HG03378 (cell line): ENCODE results near the gene ZNF780A.
A peak's percentile ranks its signal among the peaks of the same experiment; 100 is the strongest.
"Not testable (repeated sequence)": the region's sequence is repeated elsewhere in the genome, so short reads cannot be mapped to it uniquely, and the experiment has no call there.

Experiments
- ATAC-seq: cut with Tn5 transposase; IDR thresholded peaks from one replicate; pipeline ENCODE4 v1.9.1; 2021; ENCODE audit warnings: mild to moderate bottlenecking, moderate library complexity; ENCODE audit not compliant: unreplicated experiment

ZNF780A gene

DNA sequence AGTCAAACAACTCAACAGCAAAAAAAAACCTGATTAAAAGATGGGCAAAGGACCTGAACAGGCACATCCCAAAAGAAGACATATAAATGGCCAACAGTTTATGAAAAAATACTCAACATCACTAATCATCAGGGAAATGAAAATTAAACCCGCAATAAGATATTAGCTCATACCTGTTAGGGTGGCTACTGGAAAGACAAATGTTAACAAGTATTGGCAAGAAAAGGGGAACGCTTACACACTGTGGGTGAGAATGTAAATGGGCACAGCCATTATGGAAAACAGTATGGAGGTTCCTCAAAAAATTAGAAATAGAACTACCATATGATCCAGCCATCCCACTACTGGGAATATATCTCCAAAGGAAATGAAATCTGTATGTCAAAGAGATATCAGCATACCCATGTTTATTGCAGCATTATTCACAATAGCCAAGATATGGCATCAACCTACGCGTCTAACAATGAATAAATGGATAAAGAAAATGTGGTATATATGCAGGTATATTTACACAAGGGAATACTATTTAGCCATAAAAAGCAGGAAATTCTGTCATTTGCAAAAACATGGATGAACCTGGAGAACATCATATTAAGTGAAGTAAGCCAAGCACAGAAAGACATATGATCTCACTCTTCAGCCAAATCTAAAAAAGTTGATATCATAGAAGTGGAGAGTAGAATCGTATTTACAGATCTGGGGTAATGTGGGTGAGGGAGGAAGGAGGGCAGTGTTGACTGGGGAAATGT lies 2.3 kb downstream of the ZNF780A start:
- ATAC-seq: no peak

- ATAC-seq: no peak
These were observed 5.8 kb downstream of the ZNF780A start for GRCh38 chr19:40084948-40085347.

DNA sequence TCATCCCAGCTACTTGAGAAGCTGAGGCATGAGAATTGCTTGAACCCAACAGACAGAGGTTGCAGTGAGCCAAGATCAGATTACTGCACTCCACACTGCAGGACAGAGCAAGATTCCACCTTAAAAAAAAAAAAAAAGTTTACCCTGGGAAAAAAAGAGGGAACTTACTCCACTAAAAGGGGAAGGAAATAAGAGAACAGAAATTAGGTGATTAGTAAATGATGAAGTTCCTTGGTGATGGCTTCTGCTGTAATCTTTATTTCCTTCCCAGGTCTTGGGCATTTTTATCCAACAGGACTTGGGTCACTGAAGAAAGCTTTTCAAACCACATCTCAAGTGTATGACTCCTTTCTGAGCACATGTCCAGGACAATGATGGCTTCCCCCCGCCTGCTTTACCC lies 9.3 kb downstream of the ZNF780A start:
- no peak for ATAC-seq

DNA sequence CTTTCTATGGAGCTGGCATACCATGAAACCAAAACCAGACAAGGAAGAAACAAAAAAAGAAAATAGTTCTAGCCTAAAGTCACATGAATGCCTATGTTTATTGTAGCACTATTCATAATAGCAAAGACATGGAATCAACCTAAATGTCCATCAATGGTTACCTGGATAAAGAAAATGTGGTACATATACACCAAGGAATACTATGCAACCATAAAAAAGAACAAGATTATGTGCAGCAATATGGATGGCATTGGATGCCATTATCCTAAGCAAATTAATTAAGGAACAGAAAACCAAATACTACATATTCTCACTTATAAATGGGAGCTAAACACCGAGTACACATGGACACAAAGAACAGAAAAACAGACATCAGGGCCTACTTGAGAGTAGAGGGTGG lies 10.5 kb downstream of the ZNF780A start:
- ATAC-seq: no peak

- no peak for ATAC-seq
These were observed 12.4 kb downstream of the ZNF780A start for GRCh38 chr19:40078377-40078776.

DNA sequence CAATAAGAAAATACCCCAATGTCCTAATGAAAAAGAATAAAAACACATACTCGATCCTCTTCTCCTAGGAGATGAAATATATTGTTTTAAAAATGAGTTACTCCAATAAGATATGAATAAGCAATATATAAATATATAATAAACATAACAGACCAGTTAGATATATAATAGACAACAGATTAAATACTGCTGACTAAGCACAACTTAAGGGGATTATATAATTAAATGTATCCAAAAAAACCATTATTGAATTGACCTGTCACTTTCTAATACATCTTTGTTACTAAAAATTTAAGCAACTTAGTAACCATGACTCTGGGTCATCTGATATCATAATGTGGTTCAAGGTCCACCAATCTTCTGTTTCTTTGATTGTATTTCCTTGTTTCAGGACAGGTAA lies 20.7 kb downstream of the ZNF780A start:
- ATAC-seq: no peak

- no peak for ATAC-seq
These were observed 31.1 kb downstream of the ZNF780A start for GRCh38 chr19:40059624-40060023.

DNA sequence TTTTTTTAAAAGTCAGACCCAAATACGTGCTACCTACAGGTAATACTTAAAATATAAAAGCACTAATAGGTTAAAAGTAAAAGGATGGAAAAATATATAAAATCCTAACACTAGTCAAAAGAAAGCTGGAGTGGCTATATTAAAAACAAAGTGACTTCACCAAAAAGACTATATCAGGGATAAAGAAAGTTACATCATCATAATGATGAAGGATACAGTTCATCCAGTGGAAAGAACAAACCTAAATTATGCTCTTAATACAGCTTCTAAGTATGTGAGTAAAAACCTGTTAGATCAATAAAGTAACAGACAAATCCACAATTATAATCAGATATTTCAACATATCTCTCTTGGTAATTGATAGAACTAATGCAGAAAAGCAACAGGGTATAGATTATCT lies 33.6 kb downstream of the ZNF780A start:
- no peak for ATAC-seq

DNA sequence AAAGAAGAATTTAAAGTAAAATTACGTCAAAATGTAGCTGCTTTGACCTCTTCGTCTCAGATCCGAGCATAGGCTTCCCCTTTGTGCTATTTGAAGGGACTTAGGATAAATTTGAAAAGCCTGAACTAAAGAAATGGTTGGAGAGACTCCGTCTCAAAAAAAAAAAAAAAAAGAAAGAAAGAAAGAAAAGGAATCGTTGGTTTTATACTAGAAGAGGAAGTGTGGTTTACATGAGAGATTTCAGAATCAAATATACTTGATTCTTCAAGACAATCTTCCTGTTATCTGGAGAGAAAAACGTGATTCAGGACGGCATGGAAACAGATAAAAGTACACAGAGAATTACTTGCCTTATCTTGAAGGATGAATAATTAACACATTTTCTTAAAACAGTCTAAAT lies 34.2 kb downstream of the ZNF780A start:
- ATAC-seq: no peak

DNA sequence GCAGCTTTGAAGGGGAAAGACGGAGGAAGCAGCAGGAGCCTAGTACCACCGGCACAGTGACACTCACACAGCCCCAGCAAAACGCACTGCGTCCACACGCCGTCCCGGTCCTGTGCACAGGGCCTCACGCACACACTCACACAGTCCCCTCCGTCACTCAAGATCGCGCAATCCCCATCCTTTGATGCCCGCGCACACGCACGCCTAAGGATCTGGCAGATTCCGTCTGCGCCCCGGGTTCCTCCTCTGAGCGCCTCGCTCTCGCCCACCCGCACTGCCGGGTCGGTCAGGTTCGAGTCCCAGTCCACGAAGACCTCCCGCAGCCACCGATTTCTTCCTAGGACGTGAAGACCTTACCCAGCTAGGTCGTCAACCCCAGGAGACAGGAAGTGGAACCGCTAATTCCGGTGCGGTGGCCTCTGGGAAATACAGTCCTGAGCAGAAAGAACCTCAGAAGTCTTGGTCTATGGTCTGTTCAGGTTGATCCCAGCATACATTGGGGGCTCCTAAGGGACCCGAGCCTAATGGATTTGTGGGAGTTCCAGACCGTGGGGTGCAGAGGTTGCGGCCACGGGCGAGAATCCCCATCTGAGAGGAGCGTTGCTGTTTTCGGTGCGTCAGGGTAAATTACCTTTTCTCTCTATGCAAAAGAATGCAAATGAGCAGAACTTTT lies 34.8 kb downstream of the ZNF780A start, which contains the start of gene ZNF780B:
TSS of gene ZNF780B (minus strand) at position 400 of the 673 bp plus-strand sequence. CDS start 5,899 bp downstream, outside the sequence.
- peak; percentile 53 for ATAC-seq

DNA sequence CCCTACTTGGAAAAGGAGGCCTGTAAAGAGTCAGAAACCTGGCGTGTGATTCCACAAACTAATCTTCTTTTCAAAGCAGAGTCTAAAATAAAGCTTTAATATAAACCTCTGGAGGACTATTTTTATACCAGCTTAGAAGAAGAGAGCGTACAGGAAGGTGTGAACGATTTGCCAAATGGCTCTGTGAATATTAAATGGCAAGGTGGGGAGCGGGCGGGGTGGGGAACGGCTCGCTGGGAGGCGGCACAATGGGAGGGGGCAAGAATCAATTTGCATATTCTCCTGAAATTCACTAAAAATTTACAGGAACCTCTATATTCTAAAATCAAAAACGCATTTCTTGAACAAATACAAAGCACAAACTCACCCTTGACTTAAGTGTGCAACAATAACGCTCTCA lies 35.7 kb downstream of the ZNF780A start:
- ATAC-seq: no peak

DNA sequence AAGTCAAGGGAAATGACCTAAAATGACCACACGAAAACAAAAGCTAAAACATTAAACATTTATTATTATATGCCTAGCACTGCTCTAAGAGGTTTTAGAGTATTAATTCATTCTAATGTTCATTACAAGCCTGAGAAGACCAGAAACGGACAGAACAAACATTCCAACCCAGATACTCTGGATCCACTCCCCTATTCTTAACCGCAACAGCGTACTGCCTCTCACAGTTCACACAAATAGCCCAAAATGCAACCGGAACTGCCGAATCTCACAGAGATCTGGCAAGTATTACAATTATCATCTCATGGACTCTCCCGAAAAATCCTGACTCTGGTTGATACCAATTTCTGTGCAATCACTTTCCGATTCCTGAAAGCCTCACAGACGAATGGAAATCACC lies 36.1 kb downstream of the ZNF780A start:
- no peak for ATAC-seq

- no peak for ATAC-seq
These were observed 37.3 kb downstream of the ZNF780A start for GRCh38 chr19:40053491-40053890.

DNA sequence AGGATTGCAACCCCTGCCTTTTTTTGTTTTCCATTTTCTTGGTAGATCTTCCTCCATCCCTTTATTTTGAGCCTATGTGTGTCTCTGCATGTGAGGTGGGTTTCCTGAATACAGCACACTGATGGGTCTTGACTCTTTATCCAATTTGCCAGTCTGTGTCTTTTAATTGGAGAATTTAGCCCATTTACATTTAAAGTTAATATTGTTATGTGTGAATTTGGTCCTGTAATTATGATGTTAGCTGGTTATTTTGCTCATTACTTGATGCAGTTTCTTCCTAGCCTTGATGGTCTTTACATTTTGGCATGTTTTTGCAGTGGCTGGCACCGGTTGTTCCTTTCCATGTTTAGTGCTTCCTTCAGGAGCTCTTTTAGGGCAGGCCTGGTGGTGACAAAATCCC lies 49.0 kb downstream of the ZNF780A start:
- ATAC-seq: not testable (repeated sequence)

DNA sequence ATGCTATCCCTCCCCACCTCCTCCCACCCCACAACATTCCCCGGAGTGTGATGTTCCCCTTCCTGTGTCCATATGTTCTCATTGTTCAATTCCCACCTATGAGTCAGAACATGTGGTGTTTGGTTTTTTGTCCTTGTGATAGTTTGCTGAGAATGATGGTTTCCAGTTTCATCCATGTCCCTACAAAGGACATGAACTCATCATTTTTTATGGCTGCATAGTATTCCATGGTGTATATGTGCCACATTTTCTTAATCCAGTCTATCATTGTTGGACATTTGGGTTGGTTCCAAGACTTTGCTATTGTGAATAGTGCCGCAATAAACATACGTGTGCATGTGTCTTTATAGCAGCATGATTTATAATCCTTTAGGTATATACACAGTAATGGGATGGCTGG lies 52.7 kb downstream of the ZNF780A start:
- ATAC-seq: not testable (repeated sequence)

GRCh38 chr19:40035996-40036395 lies 54.7 kb downstream of the ZNF780A start:
- ATAC-seq: no peak

GRCh38 chr19:40033989-40034560 lies 56.7 kb downstream of the ZNF780A start:
- ATAC-seq: no peak

GRCh38 chr19:40026597-40026970 lies 64.2 kb downstream of the ZNF780A start:
- ATAC-seq: no peak

GRCh38 chr19:40025938-40026596 lies 64.7 kb downstream of the ZNF780A start:
- no peak for ATAC-seq

DNA sequence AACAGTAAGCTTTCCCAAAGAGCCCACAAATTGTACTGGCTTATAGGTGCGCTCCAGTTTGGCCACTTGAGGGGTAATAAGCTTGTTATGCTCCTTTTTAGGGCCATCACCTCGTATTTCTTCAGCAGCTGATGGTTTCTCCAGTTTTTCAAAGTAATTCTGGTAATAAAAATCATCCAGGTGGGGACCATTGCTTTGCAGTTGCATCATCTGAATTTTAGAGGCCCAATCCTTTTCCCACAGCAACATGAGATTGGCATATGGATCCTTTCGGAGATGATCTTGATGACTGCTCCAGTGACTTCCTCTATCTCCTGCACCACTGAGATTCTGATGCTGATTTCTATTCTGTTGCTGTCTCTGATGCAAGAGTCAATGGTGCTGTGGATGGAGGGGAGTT lies 66.8 kb downstream of the ZNF780A start:
- no peak for ATAC-seq
